Right lobe of liver (tissue), 4 donors: ENCODE results near the gene FITM1.
A peak's percentile ranks its signal among the peaks of the same experiment; 100 is the strongest.

Source experiments
- POLR2A ChIP-seq: fragments of 450-650 bp; IDR thresholded peaks from one replicate; pipeline ENCODE4 v1.6.1; 2017; ENCODE audit warnings: antibody characterized with exemption, mild to moderate bottlenecking
- TF ChIP-seq, protein P1 (sequence below), 4 donors: fragments of 200-600 bp in 3 of 4; fragments of 450-650 bp in 1 of 4; IDR thresholded peaks; one replicate each; pipeline versions ENCODE4 v1.5.1 to v1.8.0; 2016 to 2022; ENCODE audit warnings: antibody characterized with exemption in 4 of 4, mild to moderate bottlenecking in 2 of 4
- donor health status: DM: no; HTN: no; CAD: no.
- donor health status: DM: no; HTN: no; CAD: no.
- donor health status: DM: no; HTN: yes; CAD: no.

- TF ChIP-seq, protein P1, sequence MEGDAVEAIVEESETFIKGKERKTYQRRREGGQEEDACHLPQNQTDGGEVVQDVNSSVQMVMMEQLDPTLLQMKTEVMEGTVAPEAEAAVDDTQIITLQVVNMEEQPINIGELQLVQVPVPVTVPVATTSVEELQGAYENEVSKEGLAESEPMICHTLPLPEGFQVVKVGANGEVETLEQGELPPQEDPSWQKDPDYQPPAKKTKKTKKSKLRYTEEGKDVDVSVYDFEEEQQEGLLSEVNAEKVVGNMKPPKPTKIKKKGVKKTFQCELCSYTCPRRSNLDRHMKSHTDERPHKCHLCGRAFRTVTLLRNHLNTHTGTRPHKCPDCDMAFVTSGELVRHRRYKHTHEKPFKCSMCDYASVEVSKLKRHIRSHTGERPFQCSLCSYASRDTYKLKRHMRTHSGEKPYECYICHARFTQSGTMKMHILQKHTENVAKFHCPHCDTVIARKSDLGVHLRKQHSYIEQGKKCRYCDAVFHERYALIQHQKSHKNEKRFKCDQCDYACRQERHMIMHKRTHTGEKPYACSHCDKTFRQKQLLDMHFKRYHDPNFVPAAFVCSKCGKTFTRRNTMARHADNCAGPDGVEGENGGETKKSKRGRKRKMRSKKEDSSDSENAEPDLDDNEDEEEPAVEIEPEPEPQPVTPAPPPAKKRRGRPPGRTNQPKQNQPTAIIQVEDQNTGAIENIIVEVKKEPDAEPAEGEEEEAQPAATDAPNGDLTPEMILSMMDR (IDR thresholded peaks at IDR 0.05) = no peak
- peak; percentile 30 for TF ChIP-seq POLR2A
Observed at GRCh38 chr14:24130717-24131548, 474 bp downstream of the FITM1 start.
